Stomach (tissue), 4 donors: ENCODE measurements around the gene NLK.

Experiments used
- POLR2AphosphoS5 ChIP-seq, 3 donors: sonication (generic); formaldehyde crosslinking; IDR thresholded peaks; one replicate each; pipeline ENCODE4 v1.6.1; 2016; ENCODE audit warnings: antibody characterized with exemption in 3 of 3
- TF ChIP-seq, protein P1 (sequence below), 7 experiments: fragments of 450-650 bp in 4 of 7; fragments of 200-600 bp in 3 of 7; sonication (generic) in 3 of 7; IDR thresholded peaks; one replicate each; pipeline ENCODE4 v1.5.1; 2016 to 2019; ENCODE audit warnings: antibody characterized with exemption in 7 of 7, control low read depth in 2 of 7, mild to moderate bottlenecking in 1 of 7

DNA sequence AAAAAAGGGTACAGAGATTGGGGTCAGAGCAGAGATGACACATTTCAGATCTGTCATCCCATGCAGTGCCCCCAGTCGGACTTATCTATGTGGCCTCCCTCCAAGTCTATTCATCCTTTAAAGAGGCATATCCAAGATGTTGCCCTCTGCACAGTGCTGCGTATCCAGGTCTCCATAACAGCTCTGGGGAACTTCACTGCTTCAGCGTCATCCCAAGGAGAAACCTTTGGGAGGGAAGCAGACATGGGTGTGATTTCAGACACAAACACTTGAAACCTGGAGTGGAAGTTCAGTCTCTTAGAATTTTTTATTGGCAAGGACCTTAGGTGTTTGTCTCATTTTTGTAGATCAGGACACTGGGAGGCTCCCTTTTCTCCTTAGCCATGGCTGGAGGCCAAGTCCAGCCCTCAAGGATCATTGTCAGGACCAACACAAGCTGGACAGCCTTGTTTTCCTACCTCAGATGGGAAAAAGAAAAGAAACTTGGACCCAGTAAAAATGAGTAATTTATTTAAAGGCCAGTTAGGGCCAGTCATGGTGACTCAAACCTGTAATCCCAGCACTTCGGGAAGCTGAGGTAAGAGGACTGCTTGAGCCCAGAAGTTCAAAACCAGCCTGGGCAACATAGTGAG, 23.9 kb upstream of the NLK start:
- TF ChIP-seq POLR2AphosphoS5 (IDR thresholded peaks at IDR 0.05), result no peak
- TF ChIP-seq, protein P1, sequence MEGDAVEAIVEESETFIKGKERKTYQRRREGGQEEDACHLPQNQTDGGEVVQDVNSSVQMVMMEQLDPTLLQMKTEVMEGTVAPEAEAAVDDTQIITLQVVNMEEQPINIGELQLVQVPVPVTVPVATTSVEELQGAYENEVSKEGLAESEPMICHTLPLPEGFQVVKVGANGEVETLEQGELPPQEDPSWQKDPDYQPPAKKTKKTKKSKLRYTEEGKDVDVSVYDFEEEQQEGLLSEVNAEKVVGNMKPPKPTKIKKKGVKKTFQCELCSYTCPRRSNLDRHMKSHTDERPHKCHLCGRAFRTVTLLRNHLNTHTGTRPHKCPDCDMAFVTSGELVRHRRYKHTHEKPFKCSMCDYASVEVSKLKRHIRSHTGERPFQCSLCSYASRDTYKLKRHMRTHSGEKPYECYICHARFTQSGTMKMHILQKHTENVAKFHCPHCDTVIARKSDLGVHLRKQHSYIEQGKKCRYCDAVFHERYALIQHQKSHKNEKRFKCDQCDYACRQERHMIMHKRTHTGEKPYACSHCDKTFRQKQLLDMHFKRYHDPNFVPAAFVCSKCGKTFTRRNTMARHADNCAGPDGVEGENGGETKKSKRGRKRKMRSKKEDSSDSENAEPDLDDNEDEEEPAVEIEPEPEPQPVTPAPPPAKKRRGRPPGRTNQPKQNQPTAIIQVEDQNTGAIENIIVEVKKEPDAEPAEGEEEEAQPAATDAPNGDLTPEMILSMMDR (IDR thresholded peaks at IDR 0.05), result no peak
